SK-N-SH treated with all-trans-retinoic acid at 6 μM for 48 hours (cell line): Measurements from ENCODE around the gene RFK.

ENCODE experiments used
- ATAC-seq: fragments of 200-7000 bp; cut with Tn5 transposase; 3 replicates; pipeline ENCODE4 v1.9.1; 2020; ENCODE audit warnings: mild to moderate bottlenecking, moderate library complexity
- ARNTL ChIP-seq: fragments of 450-650 bp; formaldehyde crosslinking; IDR thresholded peaks from 2 replicates; pipeline ENCODE4 v1.5.0; 2020; ENCODE audit warnings: low read depth, mild to moderate bottlenecking, moderate library complexity, borderline replicate concordance
- BACH2 ChIP-seq: fragments of 250-450 bp; sonication (Bioruptor Pico); IDR thresholded peaks from 2 replicates; pipeline ENCODE4 v1.9.0; 2021; ENCODE audit warnings: mild to moderate bottlenecking, borderline replicate concordance
- CREB5 ChIP-seq: fragments of 250-450 bp; sonication (Bioruptor Pico); IDR thresholded peaks from 2 replicates; pipeline ENCODE4 v1.5.1; 2020; ENCODE audit warnings: low read depth, mild to moderate bottlenecking, moderate library complexity
- CSDC2 ChIP-seq: fragments of 250-450 bp; sonication (Bioruptor Pico); IDR thresholded peaks from 2 replicates; pipeline ENCODE4 v1.5.0; 2020; ENCODE audit warnings: mild to moderate bottlenecking, moderate library complexity
- ESRRG ChIP-seq: fragments of 250-450 bp; sonication (Bioruptor Pico); IDR thresholded peaks from 2 replicates; pipeline ENCODE4 v1.6.1; 2021; ENCODE audit warnings: mild to moderate bottlenecking
- ISL1 ChIP-seq: fragments of 250-450 bp; sonication (Bioruptor Pico); IDR thresholded peaks from 2 replicates; pipeline ENCODE4 v2.1.2; 2022; ENCODE audit warnings: mild to moderate bottlenecking, moderate library complexity
- POU6F1 ChIP-seq: fragments of 250-450 bp; sonication (Bioruptor Pico); IDR thresholded peaks from 2 replicates; pipeline ENCODE4 v1.8.0; 2021; ENCODE audit warnings: low read depth, mild to moderate bottlenecking, moderate library complexity, borderline replicate concordance
- PPARA ChIP-seq: fragments of 250-450 bp; sonication (Bioruptor Pico); IDR thresholded peaks from 2 replicates; pipeline ENCODE4 v1.5.0; 2020; ENCODE audit warnings: mild to moderate bottlenecking, borderline replicate concordance
- RARB ChIP-seq: fragments of 250-450 bp; sonication (Bioruptor Pico); IDR thresholded peaks from 2 replicates; pipeline ENCODE4 v1.8.0; 2021; ENCODE audit warnings: mild to moderate bottlenecking, moderate library complexity
- SNAI2 ChIP-seq: fragments of 250-450 bp; sonication (Bioruptor Pico); IDR thresholded peaks from 2 replicates; pipeline ENCODE4 v1.5.0; 2020; ENCODE audit warnings: mild to moderate bottlenecking, moderate library complexity
- TSHZ2 ChIP-seq: fragments of 250-450 bp; sonication (Bioruptor Pico); IDR thresholded peaks from 2 replicates; pipeline ENCODE4 v1.5.0; 2020; ENCODE audit warnings: mild to moderate bottlenecking, moderate library complexity
- ZC3H10 ChIP-seq: fragments of 250-450 bp; sonication (Bioruptor Pico); IDR thresholded peaks from 2 replicates; pipeline ENCODE4 v1.5.1; 2021; ENCODE audit warnings: mild to moderate bottlenecking, moderate library complexity
- ZFP3 ChIP-seq: fragments of 250-450 bp; sonication (Bioruptor Pico); IDR thresholded peaks from 2 replicates; pipeline ENCODE4 v1.5.0; 2020; ENCODE audit warnings: mild to moderate bottlenecking, moderate library complexity
- ZFP30 ChIP-seq: fragments of 450-650 bp; formaldehyde crosslinking; IDR thresholded peaks from 2 replicates; pipeline ENCODE4 v1.5.0; 2022; ENCODE audit warnings: mild to moderate bottlenecking, moderate library complexity
- ZNF565 ChIP-seq: fragments of 450-650 bp; formaldehyde crosslinking; conservative IDR thresholded peaks from 2 replicates; pipeline ENCODE4 v1.5.0; 2020; ENCODE audit warnings: low read depth, mild to moderate bottlenecking, moderate library complexity
- ZNF8 ChIP-seq: fragments of 450-650 bp; formaldehyde crosslinking; IDR thresholded peaks from 2 replicates; pipeline ENCODE4 v1.5.0; 2020; ENCODE audit warnings: mild to moderate bottlenecking, moderate library complexity
- TF ChIP-seq, protein P1 (sequence below): fragments of 250-450 bp; sonication (Bioruptor Pico); IDR thresholded peaks from 2 replicates; pipeline ENCODE4 v1.8.0; 2020; ENCODE audit warnings: mild to moderate bottlenecking, moderate library complexity, borderline replicate concordance
- TF ChIP-seq, protein P2 (sequence below): fragments of 250-450 bp; sonication (Bioruptor Pico); IDR thresholded peaks from 2 replicates; pipeline ENCODE4 v1.5.1; 2021; ENCODE audit warnings: mild to moderate bottlenecking, moderate library complexity

RFK gene

GRCh38 chr9:76431601-76432000 lies 37.4 kb upstream of the RFK start:
- ATAC-seq, result no peak
- TF ChIP-seq ARNTL (no peak), PPARA (CRISPR knock-in tag) (no peak), CSDC2 (CRISPR knock-in tag) (no peak), TSHZ2 (CRISPR knock-in tag) (no peak), ZFP30 (CRISPR knock-in tag) (no peak), CREB5 (CRISPR knock-in tag) (no peak), ESRRG (CRISPR knock-in tag) (no peak), ISL1 (CRISPR knock-in tag) (no peak), ZNF565 (no peak), ZNF8 (CRISPR knock-in tag) (no peak), RARB (no peak)
- TF ChIP-seq, protein P1, sequence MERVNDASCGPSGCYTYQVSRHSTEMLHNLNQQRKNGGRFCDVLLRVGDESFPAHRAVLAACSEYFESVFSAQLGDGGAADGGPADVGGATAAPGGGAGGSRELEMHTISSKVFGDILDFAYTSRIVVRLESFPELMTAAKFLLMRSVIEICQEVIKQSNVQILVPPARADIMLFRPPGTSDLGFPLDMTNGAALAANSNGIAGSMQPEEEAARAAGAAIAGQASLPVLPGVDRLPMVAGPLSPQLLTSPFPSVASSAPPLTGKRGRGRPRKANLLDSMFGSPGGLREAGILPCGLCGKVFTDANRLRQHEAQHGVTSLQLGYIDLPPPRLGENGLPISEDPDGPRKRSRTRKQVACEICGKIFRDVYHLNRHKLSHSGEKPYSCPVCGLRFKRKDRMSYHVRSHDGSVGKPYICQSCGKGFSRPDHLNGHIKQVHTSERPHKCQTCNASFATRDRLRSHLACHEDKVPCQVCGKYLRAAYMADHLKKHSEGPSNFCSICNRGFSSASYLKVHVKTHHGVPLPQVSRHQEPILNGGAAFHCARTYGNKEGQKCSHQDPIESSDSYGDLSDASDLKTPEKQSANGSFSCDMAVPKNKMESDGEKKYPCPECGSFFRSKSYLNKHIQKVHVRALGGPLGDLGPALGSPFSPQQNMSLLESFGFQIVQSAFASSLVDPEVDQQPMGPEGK (CRISPR knock-in tag), result no peak
- TF ChIP-seq, protein P2, sequence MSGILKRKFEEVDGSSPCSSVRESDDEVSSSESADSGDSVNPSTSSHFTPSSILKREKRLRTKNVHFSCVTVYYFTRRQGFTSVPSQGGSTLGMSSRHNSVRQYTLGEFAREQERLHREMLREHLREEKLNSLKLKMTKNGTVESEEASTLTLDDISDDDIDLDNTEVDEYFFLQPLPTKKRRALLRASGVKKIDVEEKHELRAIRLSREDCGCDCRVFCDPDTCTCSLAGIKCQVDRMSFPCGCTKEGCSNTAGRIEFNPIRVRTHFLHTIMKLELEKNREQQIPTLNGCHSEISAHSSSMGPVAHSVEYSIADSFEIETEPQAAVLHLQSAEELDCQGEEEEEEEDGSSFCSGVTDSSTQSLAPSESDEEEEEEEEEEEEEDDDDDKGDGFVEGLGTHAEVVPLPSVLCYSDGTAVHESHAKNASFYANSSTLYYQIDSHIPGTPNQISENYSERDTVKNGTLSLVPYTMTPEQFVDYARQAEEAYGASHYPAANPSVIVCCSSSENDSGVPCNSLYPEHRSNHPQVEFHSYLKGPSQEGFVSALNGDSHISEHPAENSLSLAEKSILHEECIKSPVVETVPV (CRISPR knock-in tag), result no peak

DNA sequence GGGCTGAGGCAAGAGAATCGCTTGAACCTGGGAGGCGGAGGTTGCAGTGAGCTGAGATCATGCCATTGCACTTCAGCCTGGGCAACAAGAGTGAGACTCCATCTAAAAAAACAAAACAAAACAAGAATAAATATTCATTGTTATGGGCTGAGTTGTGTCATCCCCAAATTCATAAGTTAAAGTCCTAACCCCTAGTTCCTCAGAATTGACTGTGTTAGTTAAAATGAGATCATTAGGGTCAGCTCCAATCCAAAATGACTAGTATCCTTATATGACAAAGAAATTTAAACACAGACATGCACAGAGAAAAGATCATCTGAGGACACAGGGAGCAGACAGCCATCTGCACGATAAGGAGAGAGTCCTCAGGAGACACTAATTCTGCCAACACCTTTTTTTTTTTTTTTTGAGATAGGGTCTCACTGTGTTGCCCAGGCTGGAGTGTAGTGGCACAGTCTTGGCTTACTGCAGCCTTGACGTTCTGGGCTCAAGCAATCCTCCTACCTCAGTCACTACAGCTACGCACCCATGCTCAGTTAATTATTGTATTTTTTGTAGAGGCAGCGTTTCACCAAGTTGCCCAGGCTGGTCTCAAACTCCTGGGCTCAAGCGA lies 32.7 kb upstream of the RFK start:
- ATAC-seq, result no peak
- TF ChIP-seq ZC3H10 (no peak), TSHZ2 (CRISPR knock-in tag) (no peak), SNAI2 (CRISPR knock-in tag) (no peak), ZNF8 (CRISPR knock-in tag) (no peak), ZNF565 (no peak), CREB5 (CRISPR knock-in tag) (no peak), BACH2 (CRISPR knock-in tag) (no peak), POU6F1 (CRISPR knock-in tag) (no peak), CSDC2 (CRISPR knock-in tag) (no peak), ZFP3 (CRISPR knock-in tag) (no peak)
